Mesenchymal stem cell (in vitro differentiated cells and primary cell): ENCODE measurements around the gene NDUFA11.

Experiments
- DNase-seq: peaks from one replicate; pipeline ENCODE4 v3.0.0-alpha.2; 2013
- H2AFZ ChIP-seq: one replicate; pipeline ENCODE4 v1.6.1; 2013; ENCODE audit warnings: low read depth, mild to moderate bottlenecking, control low read depth, inconsistent platforms, low read length, moderate library complexity
- H2AK5ac ChIP-seq: 2 replicates; pipeline ENCODE4 v1.6.1; 2013; ENCODE audit warnings: low read length, moderate library complexity, mild to moderate bottlenecking, inconsistent platforms; ENCODE audit not compliant: severe bottlenecking
- H2BK120ac ChIP-seq: one replicate; pipeline ENCODE4 v1.6.1; 2013; ENCODE audit warnings: low read depth, mild to moderate bottlenecking, inconsistent platforms, low read length, moderate library complexity
- H2BK12ac ChIP-seq, 2 experiments: one replicate each; pipeline ENCODE4 v1.6.1; 2013; ENCODE audit warnings: inconsistent platforms in 2 of 2, low read length in 2 of 2, mild to moderate bottlenecking in 2 of 2, moderate library complexity in 2 of 2, control low read depth in 1 of 2
- H2BK15ac ChIP-seq: one replicate; pipeline ENCODE4 v1.6.1; 2013; ENCODE audit warnings: mild to moderate bottlenecking, low read depth, inconsistent platforms; ENCODE audit not compliant: poor library complexity, severe bottlenecking
- H2BK5ac ChIP-seq: 2 replicates; pipeline ENCODE4 v1.6.1; 2013; ENCODE audit warnings: low read depth, mild to moderate bottlenecking, low read length, control low read depth, inconsistent platforms; ENCODE audit not compliant: poor library complexity, severe bottlenecking
- H3K14ac ChIP-seq, 2 experiments: one replicate each; pipeline ENCODE4 v1.6.1; 2013; ENCODE audit warnings: inconsistent platforms in 2 of 2, low read length in 2 of 2, control low read depth in 1 of 2, mild to moderate bottlenecking in 1 of 2, moderate library complexity in 1 of 2
- H3K18ac ChIP-seq, 2 experiments: one replicate each; pipeline ENCODE4 v1.6.1; 2013; ENCODE audit warnings: inconsistent platforms in 2 of 2, low read length in 2 of 2, control low read depth in 1 of 2, low read depth in 1 of 2, mild to moderate bottlenecking in 1 of 2
- H3K23ac ChIP-seq, 2 experiments: one replicate each; pipeline ENCODE4 v1.6.1; 2013; ENCODE audit warnings: inconsistent platforms in 2 of 2, low read length in 2 of 2, mild to moderate bottlenecking in 2 of 2, moderate library complexity in 2 of 2, control low read depth in 1 of 2
- H3K27ac ChIP-seq: 2 replicates; pipeline ENCODE4 v1.5.1; 2013; ENCODE audit warnings: mild to moderate bottlenecking, moderate library complexity, low read length, control low read depth, inconsistent platforms; ENCODE audit not compliant: poor library complexity, severe bottlenecking
- H3K27me3 ChIP-seq, 2 experiments: 2 replicates each; pipeline versions ENCODE4 v1.6.1 to v1.7.0; 2013; ENCODE audit warnings: low read length in 2 of 2, mild to moderate bottlenecking in 2 of 2, moderate library complexity in 2 of 2, control low read depth in 1 of 2, inconsistent platforms in 1 of 2; ENCODE audit not compliant: control insufficient read depth in 1 of 2, insufficient read depth in 1 of 2
- H3K36me3 ChIP-seq, 2 experiments: 2 replicates each; pipeline versions ENCODE4 v1.6.1 to v1.7.0; 2013; ENCODE audit warnings: low read length in 2 of 2, control low read depth in 1 of 2, inconsistent platforms in 1 of 2, low read depth in 1 of 2, mild to moderate bottlenecking in 1 of 2; ENCODE audit not compliant: insufficient read depth in 2 of 2, control insufficient read depth in 1 of 2
- H3K4ac ChIP-seq, 2 experiments: one replicate each; pipeline ENCODE4 v1.6.1; 2013; ENCODE audit warnings: inconsistent platforms in 2 of 2, low read length in 2 of 2, mild to moderate bottlenecking in 2 of 2, moderate library complexity in 2 of 2, control low read depth in 1 of 2, low read depth in 1 of 2
- H3K4me1 ChIP-seq: 2 replicates; pipeline ENCODE4 v1.6.1; 2013; ENCODE audit warnings: low read depth, low read length, control low read depth; ENCODE audit not compliant: control insufficient read depth, insufficient read depth
- H3K4me2 ChIP-seq: 2 replicates; pipeline ENCODE4 v1.6.1; 2013; ENCODE audit warnings: low read length, mild to moderate bottlenecking, inconsistent platforms; ENCODE audit not compliant: poor library complexity, severe bottlenecking
- H3K4me3 ChIP-seq, 2 experiments: 2 replicates each; pipeline versions ENCODE4 v1.5.1 to v1.7.0; 2013; ENCODE audit warnings: low read length in 2 of 2, mild to moderate bottlenecking in 2 of 2, control low read depth in 1 of 2, low read depth in 1 of 2; ENCODE audit not compliant: insufficient read depth in 1 of 2
- H3K79me1 ChIP-seq: replicated peaks from 2 replicates; pipeline ENCODE4 v1.6.1; 2013; ENCODE audit warnings: mild to moderate bottlenecking, control low read depth, low read length, inconsistent platforms; ENCODE audit not compliant: poor library complexity, severe bottlenecking
- H3K9ac ChIP-seq: 2 replicates; pipeline ENCODE4 v1.7.0; 2013; ENCODE audit warnings: mild to moderate bottlenecking, low read length, moderate library complexity
- H3K9me3 ChIP-seq: 2 replicates; pipeline ENCODE4 v1.7.0; 2013; ENCODE audit warnings: mild to moderate bottlenecking, low read length; ENCODE audit not compliant: control insufficient read depth
- H4K8ac ChIP-seq: one replicate; pipeline ENCODE4 v1.6.1; 2013; ENCODE audit warnings: inconsistent platforms, mild to moderate bottlenecking, low read length, moderate library complexity
- H4K91ac ChIP-seq: one replicate; pipeline ENCODE4 v1.6.1; 2013; ENCODE audit warnings: mild to moderate bottlenecking, low read length, inconsistent platforms
- WGBS: methylation state at CpG from one replicate; pipeline ENCODE4 v1.1.7; 2013; ENCODE audit warnings: mixed read lengths; 5-methylcytosine and 5-hydroxymethylcytosine counted together

NDUFA11 gene

GRCh38 chr19:5932146-5932545, 28.6 kb upstream of the NDUFA11 start:
- Histone ChIP-seq H3K9ac (no peak overlapping the region), H3K9me3 (no peaks in the 10 kb centered on the region), H3K4me1 (peaks cover 17% of the 10 kb centered on the region), H3K27ac (no peak overlapping the region), H3K27me3 (no peaks in the 10 kb centered on the region), H4K8ac (no peak overlapping the region), H2AFZ (no peak overlapping the region), H2AK5ac (no peak overlapping the region), H2BK15ac (no peak overlapping the region), H3K79me1 (peaks cover 56% of the 10 kb centered on the region), H4K91ac (no peak overlapping the region), H3K4me3 (no peak overlapping the region), H3K4me2 (no peak overlapping the region), H3K18ac (no peak overlapping the region), H2BK5ac (no peak overlapping the region), H3K36me3 (peaks cover 69 to 82% of the 10 kb centered on the region in 2 experiments), H3K23ac (no peak overlapping the region), H3K14ac (no peak overlapping the region), H2BK12ac (no peak overlapping the region), H2BK120ac (no peak overlapping the region), H3K4ac (no peak overlapping the region)
- no peak for DNase-seq
- WGBS, result 99% methylated on average over 18 of the region's 18 CpGs

GRCh38 chr19:5931251-5931650, 27.7 kb upstream of the NDUFA11 start:
- Histone ChIP-seq H3K36me3 (peaks cover 65 to 82% of the 10 kb centered on the region in 2 experiments), H3K4me2 (no peak overlapping the region), H3K4ac (no peak overlapping the region), H3K23ac (no peak overlapping the region), H3K18ac (no peak overlapping the region), H2AK5ac (no peak overlapping the region), H4K91ac (no peak overlapping the region), H2AFZ (no peak overlapping the region), H3K27ac (no peak overlapping the region), H3K9me3 (no peaks in the 10 kb centered on the region), H3K27me3 (no peaks in the 10 kb centered on the region), H3K4me1 (peaks cover 17% of the 10 kb centered on the region), H3K79me1 (peaks cover 56% of the 10 kb centered on the region), H3K9ac (no peak overlapping the region), H2BK15ac (no peak overlapping the region), H3K4me3 (no peak overlapping the region), H2BK120ac (no peak overlapping the region), H2BK12ac (no peak overlapping the region), H3K14ac (no peak overlapping the region), H2BK5ac (no peak overlapping the region), H4K8ac (no peak overlapping the region)
- DNase-seq, result no peak
- 95% methylated on average over 11 of the region's 11 CpGs for WGBS

- no peak overlapping the region for H2AK5ac ChIP-seq
- no peak overlapping the region for H2BK5ac ChIP-seq
- no peaks in the 10 kb centered on the region for H3K27me3 ChIP-seq
- H3K9me3 ChIP-seq, result no peaks in the 10 kb centered on the region
- WGBS, result 94% methylated on average over 14 of the region's 14 CpGs
- no peak overlapping the region for H3K4ac ChIP-seq
- no peak overlapping the region for H3K14ac ChIP-seq
- H3K79me1 ChIP-seq, result peaks cover 56% of the 10 kb centered on the region
- H3K23ac ChIP-seq, result no peak overlapping the region
- no peak overlapping the region for H4K91ac ChIP-seq
- no peak overlapping the region for H3K4me2 ChIP-seq
- H3K4me3 ChIP-seq, result no peak overlapping the region
- no peak overlapping the region for H2BK12ac ChIP-seq
- no peak overlapping the region for H2AFZ ChIP-seq
- H3K36me3 ChIP-seq, result peaks cover 76 to 89% of the 10 kb centered on the region in 2 experiments
- H3K18ac ChIP-seq, result no peak overlapping the region
- H4K8ac ChIP-seq, result no peak overlapping the region
- no peak overlapping the region for H3K9ac ChIP-seq
- no peak for DNase-seq
- no peak overlapping the region for H2BK15ac ChIP-seq
- no peak overlapping the region for H2BK120ac ChIP-seq
- no peak overlapping the region for H3K27ac ChIP-seq
- peaks cover 10% of the 10 kb centered on the region for H3K4me1 ChIP-seq
Observed at GRCh38 chr19:5929625-5930024, 26.0 kb upstream of the NDUFA11 start.

- 90% methylated on average over 11 of the region's 13 CpGs for WGBS
- no peak overlapping the region for H2BK120ac ChIP-seq
- H2BK5ac ChIP-seq, result no peak overlapping the region
- no peak overlapping the region for H3K4me3 ChIP-seq
- H3K23ac ChIP-seq, result no peak overlapping the region
- peaks cover 55% of the 10 kb centered on the region for H3K79me1 ChIP-seq
- H3K36me3 ChIP-seq, result peaks cover 81 to 94% of the 10 kb centered on the region in 2 experiments
- H3K18ac ChIP-seq, result no peak overlapping the region
- no peak overlapping the region for H2BK12ac ChIP-seq
- no peak overlapping the region for H3K9ac ChIP-seq
- H2AK5ac ChIP-seq, result no peak overlapping the region
- no peak overlapping the region for H4K91ac ChIP-seq
- no peak overlapping the region for H3K4me2 ChIP-seq
- H3K14ac ChIP-seq, result no peak overlapping the region
- H3K4me1 ChIP-seq, result peaks cover 7% of the 10 kb centered on the region
- no peak overlapping the region for H3K4ac ChIP-seq
- H3K27me3 ChIP-seq, result no peaks in the 10 kb centered on the region
- no peak for DNase-seq
- H2BK15ac ChIP-seq, result no peak overlapping the region
- H2AFZ ChIP-seq, result no peak overlapping the region
- no peaks in the 10 kb centered on the region for H3K9me3 ChIP-seq
- no peak overlapping the region for H4K8ac ChIP-seq
- H3K27ac ChIP-seq, result no peak overlapping the region
Observed at GRCh38 chr19:5929179-5929578, 25.6 kb upstream of the NDUFA11 start.
